HL-60 (cell line): Measurements from ENCODE around the gene ATP8B4.

Experiments used
- CTCF ChIP-seq: IDR thresholded peaks from one replicate; pipeline ENCODE4 v1.5.1; 2011; ENCODE audit warnings: low read length, control low read depth, inconsistent platforms; ENCODE audit not compliant: insufficient read depth
- GABPA ChIP-seq: IDR thresholded peaks from 2 replicates; pipeline ENCODE4 v1.6.1; 2012; ENCODE audit warnings: low read depth
- POLR2AphosphoS5 ChIP-seq: IDR thresholded peaks from 2 replicates; pipeline ENCODE4 v1.6.1; 2012; ENCODE audit warnings: low read depth
- REST ChIP-seq: IDR thresholded peaks from 2 replicates; pipeline ENCODE4 v1.6.1; 2012; ENCODE audit warnings: low read depth; ENCODE audit not compliant: insufficient replicate concordance
- SPI1 ChIP-seq: IDR thresholded peaks from 2 replicates; pipeline ENCODE4 v1.6.1; 2012; ENCODE audit warnings: low read depth, mild to moderate bottlenecking, borderline replicate concordance

GRCh38 chr15:50067254-50067653 is 51.8 kb downstream of the ATP8B4 start:
- no peak for TF ChIP-seq CTCF
- no peak for TF ChIP-seq POLR2AphosphoS5
- no peak for TF ChIP-seq GABPA
- peak; percentile 39; the same call in 1 of the 2 replicates for TF ChIP-seq SPI1
- no peak for TF ChIP-seq REST
